GM10266 (cell line): Measurements from ENCODE around the gene FXYD2.

Experiments used
- DNase-seq: peaks from one replicate; pipeline ENCODE4 v3.0.0; 2012; ENCODE audit errors: extremely low spot score
- CTCF ChIP-seq: IDR thresholded peaks from 2 replicates; pipeline ENCODE4 v1.5.1; 2012; ENCODE audit warnings: mild to moderate bottlenecking, low read depth; ENCODE audit not compliant: control insufficient read depth, insufficient read depth; ENCODE audit errors: missing control alignments

The FXYD2 gene

GRCh38 chr11:117855912-117856651 is 31.5 kb upstream of the FXYD2 start:
- TF ChIP-seq CTCF: no peak
- no peak for DNase-seq

GRCh38 chr11:117855186-117855845 is 30.8 kb upstream of the FXYD2 start:
- DNase-seq: no peak
- TF ChIP-seq CTCF: no peak

DNA sequence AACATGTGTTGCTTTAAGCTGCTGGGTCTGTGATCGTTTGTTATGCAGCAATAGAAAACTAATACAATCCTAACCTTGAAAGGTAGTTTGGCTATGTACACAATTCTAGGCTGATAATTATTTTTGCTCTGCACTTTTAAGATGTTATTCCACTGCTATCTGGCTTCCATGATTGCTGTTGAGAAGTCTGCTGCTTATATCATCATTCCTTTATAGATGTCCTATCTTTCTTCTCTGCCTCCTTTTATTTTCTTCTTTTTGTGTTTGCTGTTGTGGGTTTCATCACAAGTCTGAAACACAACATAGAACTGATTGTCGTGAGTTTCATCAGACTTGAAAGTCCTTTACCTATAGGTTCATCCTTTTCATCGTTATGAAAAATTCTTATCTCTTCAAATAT is 27.8 kb upstream of the FXYD2 start:
- TF ChIP-seq CTCF: no peak
- DNase-seq: no peak

DNA sequence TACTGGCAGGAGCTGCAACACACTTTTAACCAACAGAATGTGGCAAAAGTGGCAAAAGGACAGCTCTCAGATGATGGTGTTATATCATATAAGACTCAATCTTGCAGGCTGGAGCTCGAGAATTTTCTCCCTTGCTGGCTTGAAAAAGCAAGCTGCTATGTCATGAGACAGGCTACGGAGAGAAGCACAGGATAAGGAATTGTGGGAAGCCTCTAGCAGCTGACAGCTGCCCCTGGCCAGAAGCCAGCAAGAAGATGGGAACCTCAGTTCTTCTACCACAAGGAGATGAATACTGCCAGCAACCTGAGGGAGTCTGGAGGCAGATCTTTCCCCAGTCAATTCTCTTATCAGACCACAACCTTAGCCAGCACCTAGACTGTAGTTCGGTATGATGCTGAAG is 27.3 kb upstream of the FXYD2 start:
- TF ChIP-seq CTCF: no peak
- no peak for DNase-seq

DNA sequence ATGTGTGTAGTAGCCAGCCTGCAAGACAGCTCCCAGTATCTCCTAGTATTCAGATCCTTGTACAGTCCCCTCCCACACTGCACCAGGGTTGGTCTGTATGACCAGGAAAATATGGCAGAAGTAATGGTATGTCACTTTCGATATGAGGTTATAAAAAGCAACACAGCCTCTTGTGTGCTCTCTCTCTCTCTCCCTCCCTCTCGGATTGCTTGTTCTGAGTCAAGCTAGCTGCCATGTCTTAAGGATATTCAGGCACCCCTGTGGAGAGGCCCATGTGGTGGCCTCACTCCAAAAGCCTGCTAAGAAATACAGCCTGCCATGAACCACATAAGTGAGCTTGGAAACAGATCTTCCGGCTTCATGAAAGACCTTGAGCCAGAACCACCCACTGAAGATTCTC is 26.6 kb upstream of the FXYD2 start:
- DNase-seq: no peak
- no peak for TF ChIP-seq CTCF

GRCh38 chr11:117849781-117850414 is 25.4 kb upstream of the FXYD2 start:
- no peak for TF ChIP-seq CTCF
- no peak for DNase-seq
